Dermis blood vessel endothelial cell (primary cell): Measurements from ENCODE around the gene PHEX. TPM values are rescaled to one million over a fixed set of nuclear protein-coding genes. Genes with fewer than 3 reads are reported as not detected.
A peak's percentile ranks its signal among the peaks of the same experiment; 100 is the strongest.

ENCODE experiments used
- DNase-seq: peaks from one replicate; pipeline ENCODE4 v3.0.0; 2010
- total RNA-seq: library from RNA; depleted of rRNA; stranded (reverse); fragments of >200 nt; gene quantifications from 2 replicates; pipeline ENCODE4 v1.2.3, GENCODE V29; 2014

The PHEX gene
- total RNA-seq, 1 donor from 2014 or later = under 0.01 TPM

DNA sequence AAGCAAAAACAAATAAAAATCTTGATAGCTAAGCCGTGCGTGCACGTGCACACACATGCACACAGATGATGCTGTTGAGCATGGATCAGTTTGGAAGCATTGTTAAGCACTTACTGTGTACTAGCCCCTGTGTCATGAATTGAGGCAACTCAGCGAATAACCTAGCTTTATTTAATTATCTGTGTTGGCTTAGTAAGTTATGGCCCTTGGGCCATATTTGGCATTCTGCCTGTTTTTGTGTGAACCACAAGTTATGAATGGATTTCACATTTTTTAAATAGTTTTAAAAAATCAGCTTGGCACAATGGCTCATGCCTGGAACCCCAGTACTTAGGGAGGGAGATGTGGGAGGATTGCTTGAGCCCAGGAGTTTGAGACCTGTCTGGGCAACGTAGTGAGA lies 126.9 kb downstream of the PHEX start:
- DNase-seq = peak; percentile 2

DNA sequence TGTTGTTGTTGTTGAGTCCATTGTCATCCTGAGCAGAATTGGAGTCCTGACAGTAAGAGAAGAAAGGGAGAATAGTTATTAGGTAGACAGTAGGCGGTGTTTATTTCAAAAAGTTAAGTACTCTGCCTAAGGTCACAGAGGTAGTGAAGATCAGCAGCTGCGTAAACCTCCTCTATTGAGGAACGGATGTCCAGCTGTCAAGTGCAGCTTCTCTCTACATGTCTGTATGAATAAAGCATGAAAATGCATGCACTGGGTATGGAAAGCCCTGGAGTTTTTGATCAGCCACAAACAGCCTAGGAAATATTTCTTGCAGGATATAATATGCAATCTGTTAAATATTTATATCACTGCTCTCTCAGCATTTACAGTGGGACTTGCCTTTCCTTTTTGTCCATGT lies 131.2 kb downstream of the PHEX start:
- DNase-seq = no peak

DNA sequence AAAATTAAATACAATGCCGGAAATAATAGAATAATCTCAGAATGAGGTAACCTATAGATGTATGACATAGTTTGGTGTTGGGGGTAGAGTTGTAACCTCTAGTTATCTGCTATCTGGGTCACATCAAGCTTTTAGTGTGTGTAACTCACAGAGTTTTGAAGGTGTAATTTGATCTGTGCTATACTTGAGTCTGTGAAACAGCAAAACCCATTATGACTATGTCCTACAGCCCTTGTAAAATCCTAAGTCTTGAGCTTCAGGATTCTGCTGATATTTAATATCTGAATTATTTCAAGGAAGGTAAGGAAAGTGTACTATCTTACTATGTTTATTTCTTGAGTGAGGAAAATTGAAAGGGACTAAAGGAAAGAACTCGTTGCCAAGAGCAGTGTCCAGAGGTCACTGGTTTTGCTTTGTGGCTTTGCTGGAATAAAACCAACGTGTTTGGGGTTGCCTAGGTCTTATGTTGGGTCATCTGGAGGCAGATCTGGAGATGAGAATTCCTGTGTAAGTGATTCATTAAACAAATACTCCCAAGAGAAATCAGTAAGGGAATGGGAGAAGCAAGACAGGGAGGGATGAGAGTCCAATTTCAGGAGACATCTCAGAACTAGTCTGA lies 132.8 kb downstream of the PHEX start:
- no peak for DNase-seq

DNA sequence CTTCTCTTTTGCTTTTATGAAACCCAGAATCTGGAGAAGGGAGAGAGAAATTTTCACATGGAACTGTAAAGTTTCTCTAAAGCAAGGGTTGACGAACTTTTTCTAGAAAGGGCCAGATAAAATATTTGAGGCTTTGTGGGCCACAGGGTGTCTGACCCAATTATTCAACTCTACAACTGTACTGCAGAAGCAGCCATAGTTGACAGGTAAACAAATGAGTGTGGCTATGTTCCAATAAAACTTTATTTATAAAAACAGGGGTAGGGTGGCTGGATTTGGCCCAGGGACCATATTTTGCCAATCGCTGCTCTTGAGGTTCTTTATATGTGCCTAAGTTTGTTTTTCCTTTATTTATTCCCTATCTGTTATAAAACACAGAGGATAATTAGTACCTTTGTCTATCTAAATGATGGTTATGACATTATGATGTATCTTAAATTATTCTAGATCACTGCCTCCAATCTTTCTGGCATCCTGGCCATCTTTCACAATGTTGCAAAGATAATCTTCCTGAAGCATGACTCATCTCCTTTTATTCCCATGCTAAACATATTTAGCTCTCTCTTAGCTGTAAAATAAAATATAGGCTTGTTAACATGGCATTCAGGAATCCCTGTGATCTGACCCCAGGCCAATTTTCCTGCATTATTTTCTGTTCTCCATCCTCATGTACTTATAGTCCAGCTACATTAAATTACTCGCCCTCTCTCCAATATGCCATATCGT lies 133.8 kb downstream of the PHEX start:
- no peak for DNase-seq

DNA sequence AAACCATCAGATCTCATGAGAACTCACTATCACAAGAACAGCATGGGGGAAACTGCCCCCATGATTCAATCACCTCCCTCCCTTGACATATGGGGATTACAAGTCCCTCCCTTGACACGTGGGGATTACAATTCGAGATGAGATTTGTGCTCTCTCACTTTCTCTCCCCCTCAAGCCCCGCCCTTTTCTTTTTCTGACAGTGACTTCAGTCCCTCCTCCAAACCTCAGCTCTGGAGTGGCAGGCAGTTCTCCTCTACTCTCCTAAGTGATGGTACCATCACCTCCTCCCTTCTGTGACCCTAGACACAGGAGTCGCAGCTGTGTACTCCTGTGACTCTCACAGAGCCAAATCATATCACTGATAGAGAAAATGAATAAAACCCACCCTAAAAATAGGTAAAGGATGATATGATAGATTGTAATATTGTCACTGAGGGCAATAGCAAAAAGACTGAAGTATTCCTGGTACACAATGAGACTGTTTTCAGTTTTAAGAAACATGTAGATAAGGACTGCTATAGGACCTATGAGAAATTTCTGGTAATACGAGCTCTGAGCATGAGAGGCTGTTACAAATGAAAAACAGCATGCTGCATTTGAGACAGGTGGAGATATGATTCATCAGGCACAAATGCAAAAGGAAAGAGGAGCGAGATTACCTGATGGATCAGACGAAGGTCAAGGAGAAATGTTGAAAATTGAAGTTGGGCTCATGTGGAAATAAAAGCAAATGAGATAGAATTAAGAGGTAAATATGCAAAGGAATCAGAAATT lies 139.3 kb downstream of the PHEX start:
- no peak for DNase-seq

DNA sequence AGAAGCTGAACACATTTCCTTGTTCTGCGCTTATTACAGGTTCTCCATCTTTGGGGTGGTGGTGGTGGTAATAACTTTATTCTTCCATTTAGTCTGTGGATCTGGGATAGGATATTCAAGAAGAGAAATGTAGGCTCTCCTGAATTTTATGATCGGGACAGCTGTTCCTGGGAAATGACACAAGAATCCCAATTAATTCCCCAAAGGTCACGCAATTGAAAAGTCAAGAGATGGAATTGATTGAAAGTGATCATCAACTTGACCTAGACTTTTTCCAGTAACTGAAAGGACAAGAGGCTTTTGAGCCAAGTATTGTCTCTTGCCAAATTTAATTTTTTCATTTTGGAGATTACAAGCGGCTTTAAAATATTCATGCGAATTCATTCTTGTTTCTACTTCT lies 141.8 kb downstream of the PHEX start:
- no peak for DNase-seq

DNA sequence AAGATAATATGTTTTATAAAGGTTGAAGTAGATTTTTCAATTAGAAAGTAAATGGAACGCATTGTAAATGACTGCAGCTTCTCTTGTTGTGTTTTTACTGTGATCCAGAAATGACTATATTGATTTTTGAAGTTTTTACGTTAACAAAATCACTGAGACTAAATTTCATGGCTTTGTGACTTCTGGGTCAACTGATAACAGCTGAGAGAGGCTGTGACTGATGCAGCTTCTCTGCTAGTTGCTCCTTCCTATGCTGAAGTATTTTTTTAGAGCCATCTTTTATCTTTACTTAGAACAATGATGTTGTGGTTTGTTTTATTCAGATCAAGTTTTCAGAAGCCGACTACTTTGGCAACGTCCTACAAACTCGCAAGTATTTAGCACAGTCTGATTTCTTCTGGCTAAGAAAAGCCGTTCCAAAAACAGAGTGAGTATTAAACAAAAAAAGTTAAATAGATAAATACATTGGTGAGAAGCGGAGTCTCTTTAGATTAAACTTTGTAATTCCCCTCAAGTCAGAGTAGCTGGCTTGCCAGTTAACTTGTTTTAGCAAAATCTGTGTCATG lies 145.9 kb downstream of the PHEX start:
- DNase-seq = no peak

DNA sequence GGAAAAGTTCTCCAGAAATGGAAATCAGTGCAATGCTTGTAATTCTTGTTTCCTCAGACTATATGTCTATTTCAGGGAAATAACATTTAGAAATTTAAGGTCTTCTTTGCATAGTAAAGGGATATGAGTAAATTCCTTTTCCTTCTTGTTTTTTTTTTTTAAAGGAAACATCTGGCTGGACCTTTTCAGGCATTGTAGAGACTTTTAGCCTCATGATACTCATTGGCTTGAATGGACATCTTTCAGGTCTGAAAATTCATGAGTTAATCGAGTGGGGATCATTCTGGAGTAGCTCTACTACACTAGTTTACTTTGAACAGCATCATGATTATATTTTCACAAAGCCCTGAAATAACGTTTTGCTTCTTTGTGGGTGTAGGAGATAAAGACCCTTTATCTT lies 152.0 kb downstream of the PHEX start:
- DNase-seq = peak; percentile 56

DNA sequence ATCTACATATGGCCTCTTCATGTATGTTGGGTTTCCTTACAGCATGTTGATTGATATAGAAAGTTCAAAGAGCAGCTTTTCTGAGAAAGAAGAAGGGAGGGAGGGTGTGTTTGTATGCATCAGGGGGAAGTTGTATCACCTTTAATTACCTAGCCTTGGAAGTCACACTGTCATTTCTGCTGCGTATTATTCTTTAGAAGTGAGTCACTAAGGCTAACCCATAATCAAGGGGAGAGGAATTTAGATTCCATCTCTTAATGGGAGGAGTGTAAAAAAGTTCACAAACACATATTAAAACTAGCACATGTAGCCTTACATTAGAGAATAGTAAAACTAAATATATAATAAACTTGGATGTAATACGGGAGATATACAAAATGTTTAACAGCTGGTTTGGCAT lies 154.0 kb downstream of the PHEX start:
- DNase-seq = no peak

DNA sequence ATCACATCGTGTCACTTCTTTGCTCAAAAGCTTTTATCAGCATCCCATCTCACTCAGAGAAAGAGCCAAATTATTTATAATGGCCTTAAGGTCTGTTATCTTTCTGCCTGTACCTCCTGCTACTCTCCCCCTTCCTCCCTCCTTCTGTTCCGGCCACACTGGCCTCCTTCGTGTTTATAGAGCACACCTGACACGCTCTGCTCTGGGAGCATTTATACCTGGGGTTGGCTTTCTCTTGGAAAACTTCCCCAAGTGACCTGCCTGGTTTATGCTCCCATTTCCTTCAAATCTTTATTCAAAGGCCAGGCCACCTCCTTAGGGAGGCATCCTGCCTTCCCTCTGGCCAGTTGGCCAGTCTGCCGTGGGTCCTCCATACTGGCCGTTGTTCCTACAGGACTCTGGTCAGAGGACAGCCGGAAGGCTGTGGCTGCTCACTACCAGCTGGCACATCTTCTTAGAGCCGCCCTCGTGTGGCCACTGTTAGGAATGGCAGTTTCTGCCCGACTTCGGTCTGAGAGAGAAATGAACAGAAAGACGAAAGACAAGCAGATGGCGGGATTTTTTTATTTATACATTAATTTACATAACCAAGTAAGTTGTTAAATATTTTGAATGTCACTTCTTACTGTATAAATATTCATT lies 160.4 kb downstream of the PHEX start:
- DNase-seq = peak; percentile 71

DNA sequence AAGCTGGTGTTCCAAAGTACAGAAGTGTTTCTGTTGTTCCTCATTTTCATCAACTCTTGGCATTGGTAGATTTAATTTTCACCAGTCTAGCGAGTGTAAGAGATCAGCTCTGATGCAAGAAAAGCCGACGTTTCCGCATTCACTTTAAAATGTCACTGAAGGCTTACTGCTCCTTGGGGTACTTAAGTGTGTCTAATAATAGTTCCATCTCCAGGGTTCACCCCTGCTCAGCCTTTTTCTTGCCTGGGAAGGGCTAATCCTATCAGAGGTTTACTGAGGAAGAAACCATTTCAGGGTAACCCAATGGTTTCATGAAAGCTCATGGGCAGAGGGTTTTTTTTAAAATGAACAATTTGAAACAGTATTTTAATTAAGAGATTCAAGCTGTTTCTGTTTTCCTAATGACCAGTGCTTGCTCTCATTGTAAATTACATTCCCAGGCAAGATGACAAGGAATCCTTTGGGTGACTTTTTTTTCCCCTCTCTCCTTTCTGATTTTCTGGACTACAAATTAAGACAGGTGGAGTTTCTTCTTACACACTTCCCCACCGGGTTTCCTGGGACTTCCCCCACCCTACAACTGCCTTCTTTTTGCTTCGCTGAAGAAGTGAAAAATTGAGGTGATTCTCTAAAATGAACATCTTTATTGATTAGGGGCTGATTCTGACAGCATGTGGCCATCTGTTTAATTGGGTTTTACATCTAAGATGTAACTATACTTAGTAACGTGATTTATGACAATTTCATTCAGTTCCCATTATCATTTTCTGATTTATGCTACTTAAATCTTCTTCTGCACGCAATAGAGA lies 161.9 kb downstream of the PHEX start:
- no peak for DNase-seq

DNA sequence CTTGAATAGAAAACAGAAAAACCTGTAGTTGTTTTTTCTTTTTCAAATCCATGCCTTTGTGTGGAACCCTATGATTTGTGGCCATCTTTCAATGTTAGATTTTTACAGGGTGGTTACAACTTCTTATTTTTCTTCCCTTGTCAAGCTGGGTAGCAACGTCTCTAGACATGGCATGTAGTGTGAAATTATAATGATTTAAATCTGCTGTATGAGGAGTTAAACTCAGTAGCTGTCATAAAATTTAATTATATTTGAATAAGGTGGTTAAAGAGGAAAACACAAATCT lies 162.5 kb downstream of the PHEX start:
- DNase-seq = no peak

DNA sequence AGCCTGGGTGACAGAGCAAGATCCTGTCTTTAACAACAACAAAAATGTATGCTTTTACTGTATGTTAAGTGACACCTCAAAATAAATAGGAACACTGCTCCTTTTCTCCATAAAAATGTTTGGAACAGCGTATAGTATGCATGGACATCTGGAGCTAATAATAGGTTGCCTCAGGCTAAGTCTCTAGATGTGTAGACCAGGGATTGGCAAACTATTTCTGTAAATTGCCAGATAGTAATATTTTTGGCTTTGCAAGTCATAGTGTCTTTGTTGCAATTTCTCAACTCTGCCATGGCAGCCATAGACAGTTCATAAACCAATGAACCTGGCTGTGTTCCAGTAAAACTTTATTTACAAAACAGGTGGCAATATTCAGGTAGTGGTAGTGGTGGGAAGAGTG lies 164.0 kb downstream of the PHEX start:
- DNase-seq = no peak

DNA sequence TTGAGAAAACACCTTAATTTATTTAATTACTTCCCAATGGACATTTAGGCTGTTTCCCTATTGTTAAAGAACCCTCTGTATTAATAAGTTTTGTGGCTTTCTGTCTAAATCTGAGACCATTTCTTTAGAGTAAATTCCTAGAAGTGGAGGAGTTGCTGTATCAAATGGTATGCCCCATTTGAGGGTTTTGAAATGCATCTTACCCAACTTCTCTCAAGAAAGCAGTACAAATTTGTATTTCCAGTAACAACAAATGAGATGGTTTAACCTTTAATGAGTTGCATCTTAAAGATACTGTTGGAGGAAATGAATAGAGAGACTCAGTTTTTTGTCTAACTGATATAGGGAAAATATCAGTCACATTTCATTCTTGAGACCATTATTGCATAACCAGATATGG lies 170.1 kb downstream of the PHEX start:
- DNase-seq = no peak

DNA sequence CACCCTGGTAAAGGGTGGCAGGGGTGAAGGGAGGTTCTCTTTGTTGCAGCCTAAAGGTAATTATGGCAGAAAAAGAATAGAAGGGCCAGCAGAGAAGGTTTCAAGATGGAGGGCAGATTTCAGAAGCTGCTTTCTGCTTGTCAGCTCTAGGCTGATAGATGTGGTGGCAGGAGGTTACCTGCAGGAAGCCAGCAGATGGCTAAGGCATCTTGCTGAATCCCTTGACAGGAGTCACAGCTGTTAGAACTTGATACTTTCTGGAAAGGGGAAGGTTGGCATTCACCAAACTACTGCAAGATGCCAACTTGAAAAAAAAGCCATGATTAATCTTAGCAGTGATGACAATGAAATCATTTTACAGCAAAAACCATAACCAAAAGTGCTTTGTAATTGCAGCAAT lies 171.1 kb downstream of the PHEX start:
- no peak for DNase-seq

DNA sequence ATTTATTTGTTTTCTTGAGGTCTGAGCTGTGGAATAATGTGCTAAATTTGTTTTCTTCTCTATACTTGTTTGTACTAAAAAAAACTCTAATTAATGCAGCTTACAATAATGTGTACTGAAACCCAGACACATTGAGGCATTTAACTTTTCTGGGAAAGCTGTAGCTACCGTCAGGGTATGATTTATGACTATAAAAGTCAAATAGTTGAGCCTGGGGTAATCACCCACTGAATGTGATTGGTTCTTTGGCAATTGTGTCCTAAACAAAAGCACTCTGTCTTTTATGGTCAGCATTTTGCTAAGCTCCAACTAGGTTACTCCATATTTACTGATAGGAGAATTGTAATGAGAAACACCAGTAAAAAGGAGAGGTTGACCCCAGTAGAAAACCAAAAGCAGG lies 174.7 kb downstream of the PHEX start:
- no peak for DNase-seq

DNA sequence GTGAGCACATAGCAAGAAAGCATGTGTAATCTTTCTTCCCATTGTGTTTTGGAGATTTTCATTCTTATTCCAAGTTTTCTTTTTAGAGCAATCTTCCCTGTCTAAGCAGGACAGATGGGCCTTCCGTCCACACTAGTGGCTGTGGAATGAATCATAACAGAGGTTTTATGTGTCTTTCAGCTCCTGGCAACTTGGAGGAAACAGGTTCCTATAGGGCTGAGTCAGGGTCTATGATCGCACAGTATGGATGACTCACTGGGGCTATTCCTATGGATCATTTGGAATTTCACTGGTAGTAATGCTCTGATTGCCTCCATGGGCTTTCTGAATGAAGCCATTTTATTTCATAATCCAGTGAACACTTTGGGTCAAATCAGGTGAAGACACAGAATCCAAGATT lies 188.8 kb downstream of the PHEX start:
- peak; percentile 63 for DNase-seq

DNA sequence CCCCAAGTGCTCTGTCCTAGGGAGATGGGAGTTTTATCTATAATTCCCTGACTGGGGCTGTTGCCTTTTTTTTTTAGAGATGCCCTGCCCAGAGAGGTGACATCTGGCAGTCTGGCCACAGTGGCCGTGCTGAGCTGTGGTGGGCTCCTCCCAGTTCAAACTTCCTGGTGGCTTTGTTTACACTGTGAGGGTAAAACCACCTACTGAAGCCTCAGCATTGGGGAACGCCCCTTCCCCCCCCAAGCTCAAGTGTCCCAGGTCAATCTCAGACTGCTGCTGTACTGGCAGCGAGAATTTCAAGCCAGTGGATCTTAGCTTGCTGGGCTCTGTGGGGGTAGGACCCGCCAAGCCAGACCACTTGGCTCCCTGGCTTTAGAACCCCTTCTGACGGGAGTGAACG lies 202.3 kb downstream of the PHEX start:
- no peak for DNase-seq

DNA sequence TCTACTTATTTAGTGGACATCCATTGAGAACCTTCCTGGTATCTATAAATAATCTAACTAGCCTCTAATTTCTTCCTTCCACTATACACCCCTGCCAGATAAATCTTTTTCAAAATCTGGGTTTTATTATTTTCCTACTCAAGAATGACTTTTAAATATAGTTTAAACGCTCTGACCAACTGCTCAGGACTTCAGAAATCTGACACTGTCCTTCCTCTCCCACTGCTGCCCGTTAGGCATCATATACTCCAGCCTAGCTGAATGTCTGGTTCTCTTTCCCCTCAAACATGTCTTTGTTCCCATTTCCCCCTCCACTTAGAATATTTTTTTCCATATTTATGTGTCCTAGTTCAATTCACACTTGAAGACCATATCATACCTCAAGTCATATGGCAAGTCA lies 205.4 kb downstream of the PHEX start:
- DNase-seq = no peak

DNA sequence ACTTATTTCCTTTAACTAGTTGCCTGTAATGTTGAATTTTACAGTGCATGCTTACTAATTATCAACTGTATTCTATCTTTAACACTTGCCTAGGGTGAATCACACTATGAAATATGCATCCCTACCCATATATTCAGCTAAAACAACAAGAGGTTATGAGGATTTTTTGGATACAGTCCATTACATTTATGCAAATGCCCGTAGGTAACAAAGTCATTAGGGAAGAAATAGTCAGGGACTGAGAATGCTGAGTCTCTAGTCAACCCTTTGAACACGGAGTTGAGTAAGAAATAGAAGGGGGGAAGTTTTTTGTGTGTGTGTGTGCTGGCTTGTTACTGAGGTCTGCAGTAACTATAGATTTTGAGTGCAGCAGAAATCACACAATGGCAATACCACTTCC lies 214.5 kb downstream of the PHEX start:
- DNase-seq = no peak

DNA sequence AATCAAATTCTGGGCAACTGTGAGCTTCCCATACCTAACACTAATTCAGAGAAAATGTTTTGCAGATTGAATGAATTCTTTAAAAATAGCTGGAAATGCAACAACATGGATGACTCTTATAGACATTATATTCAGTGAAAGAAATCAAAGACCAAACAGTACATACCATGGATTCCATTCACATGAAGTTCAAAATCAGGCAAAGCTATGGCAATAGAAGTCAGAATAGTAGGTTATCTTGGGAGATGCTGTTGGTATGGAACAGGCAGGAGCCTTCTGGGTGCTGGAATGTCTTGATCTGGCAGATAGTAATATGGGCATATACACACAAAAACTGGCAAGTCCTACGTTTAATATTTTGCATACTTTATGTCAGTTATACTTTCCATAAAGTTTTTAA lies 215.0 kb downstream of the PHEX start:
- no peak for DNase-seq

DNA sequence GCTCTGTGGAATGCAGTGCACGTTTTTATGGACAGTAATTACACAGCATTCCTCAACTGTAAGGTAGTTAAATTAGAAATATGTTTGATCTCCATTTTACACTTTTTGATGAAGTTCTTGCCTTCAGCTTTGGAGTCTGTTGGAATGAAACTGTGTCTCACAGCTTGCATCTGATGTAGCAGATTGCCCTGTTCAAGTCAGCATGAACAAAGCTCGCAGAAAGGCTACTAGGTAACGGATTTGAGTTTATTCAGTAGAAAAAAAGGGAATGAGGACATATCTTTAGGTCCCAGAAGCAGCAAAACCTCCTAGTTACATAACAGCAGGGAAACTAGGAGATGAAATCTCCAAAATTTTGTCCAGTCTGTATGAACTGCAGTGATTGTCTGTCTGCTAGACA lies 216.3 kb downstream of the PHEX start:
- no peak for DNase-seq

DNA sequence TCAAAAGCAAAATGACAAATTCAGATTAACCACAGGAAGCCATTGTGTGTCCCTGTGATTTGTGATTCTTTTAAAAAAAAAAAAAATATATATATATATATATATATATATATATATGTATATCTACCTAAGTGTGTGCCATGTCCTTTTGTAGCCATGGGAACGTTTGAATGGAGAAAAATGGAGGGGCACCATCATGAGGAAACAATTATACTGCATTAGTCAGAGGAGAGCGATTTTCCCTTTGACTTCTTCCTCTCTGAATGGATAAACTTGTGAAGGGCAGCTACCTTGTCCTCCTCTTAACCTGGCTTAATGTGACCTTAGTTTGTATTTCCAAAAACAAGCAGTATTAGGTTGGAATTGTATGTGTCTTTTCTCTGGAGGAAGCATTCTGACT lies 217.2 kb downstream of the PHEX start:
- DNase-seq = peak; percentile 0
